ENCODE data around the gene KLF9. TPM values are rescaled to one million over a fixed set of nuclear protein-coding genes. Genes with fewer than 3 reads are reported as not detected.

KLF9 gene
- total and polyA plus RNA-seq, 9 of the 15 experiments (the other 6 are each of a cell fraction or from before 2014, with no cell fraction given): 3.3 to 11.9 (median 6.9) TPM

DNA sequence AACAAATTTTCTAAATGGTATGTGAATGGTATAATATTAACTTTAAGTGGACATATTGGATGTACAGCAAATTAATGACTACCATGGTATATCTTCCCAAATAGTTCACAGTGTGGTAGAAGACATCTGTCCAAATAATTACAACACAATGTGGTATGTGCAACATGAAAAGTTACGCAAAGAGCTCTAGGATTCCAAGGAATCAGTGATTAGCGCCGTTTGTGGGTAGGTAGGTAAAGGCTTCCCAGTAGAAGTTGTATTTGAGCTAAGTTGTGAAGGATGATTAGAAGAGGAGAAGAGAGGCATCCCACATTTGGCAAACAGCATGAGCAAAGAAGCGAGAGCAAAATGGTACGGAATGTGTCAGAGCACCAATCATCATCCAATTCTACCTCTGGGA, 14.3 kb upstream of the KLF9 start (continued):
- TF ChIP-seq, protein P1, sequence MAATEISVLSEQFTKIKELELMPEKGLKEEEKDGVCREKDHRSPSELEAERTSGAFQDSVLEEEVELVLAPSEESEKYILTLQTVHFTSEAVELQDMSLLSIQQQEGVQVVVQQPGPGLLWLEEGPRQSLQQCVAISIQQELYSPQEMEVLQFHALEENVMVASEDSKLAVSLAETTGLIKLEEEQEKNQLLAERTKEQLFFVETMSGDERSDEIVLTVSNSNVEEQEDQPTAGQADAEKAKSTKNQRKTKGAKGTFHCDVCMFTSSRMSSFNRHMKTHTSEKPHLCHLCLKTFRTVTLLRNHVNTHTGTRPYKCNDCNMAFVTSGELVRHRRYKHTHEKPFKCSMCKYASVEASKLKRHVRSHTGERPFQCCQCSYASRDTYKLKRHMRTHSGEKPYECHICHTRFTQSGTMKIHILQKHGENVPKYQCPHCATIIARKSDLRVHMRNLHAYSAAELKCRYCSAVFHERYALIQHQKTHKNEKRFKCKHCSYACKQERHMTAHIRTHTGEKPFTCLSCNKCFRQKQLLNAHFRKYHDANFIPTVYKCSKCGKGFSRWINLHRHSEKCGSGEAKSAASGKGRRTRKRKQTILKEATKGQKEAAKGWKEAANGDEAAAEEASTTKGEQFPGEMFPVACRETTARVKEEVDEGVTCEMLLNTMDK (IDR thresholded peaks at IDR 0.05; ENCODE audit: borderline replicate concordance, insufficient read depth, low read depth, low read length, poor library complexity, severe bottlenecking): no peak

DNA sequence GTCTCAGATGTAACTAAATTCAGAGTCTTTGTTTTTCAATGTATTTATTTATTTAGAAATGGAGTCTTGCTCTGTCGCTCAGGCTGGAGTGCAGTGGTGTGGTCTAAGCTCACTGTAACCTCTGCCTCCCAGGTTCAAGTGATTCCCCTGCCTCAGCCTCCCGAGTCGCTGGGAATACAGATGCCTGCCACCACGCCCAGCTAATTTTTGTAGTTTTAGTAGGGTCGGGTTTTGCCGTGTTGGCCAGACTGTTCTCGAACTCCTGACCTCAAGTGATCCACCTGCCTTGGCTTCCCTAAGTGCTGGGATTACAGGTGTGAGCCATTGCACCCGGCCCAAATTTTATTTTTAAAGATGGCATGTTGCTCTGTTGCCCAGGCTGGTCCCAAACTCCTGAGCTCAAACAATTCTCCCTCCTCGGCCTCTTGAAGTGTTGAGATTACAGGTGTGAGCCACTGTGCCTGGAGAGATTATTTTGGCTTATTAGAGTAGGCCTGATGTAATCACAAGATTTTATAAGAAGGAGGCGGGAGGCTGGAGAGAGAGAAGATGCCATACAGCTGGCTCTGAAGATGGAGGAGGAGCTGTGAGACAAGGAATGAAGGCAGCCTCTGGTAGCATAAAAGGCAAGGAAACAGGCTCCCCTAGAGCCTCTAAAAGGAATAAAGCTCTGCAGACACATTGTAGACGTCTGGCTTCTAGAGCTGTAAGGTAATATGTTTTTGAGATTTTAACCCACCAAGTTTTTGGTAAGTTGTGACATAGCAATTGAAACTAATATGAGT, 12.9 kb upstream of the KLF9 start:
- Histone ChIP-seq H3K4me3 (no peak overlapping the region), H3K4me2 (ENCODE audit: insufficient read depth, low read length) (no peak overlapping the region), H2AFZ (ENCODE audit: low read depth, low read length) (no peak overlapping the region), H3K36me3 (ENCODE audit: control insufficient read depth, insufficient read depth, low read length) (no peaks in the 10 kb centered on the region), H3K79me2 (ENCODE audit: control insufficient read depth, insufficient read depth, low read length) (no peaks in the 10 kb centered on the region), H4K20me1 (replicated peaks; ENCODE audit: control insufficient read depth, insufficient read depth, low read length) (no peaks in the 10 kb centered on the region), H3K9ac (ENCODE audit: insufficient read depth in 1 of 2, low read depth in 2 of 2, low read length in 2 of 2) (no peak overlapping the region), H3K27me3 (ENCODE audit: control insufficient read depth in 2 of 2, insufficient read depth in 2 of 2, low read length in 2 of 2) (no peaks in the 10 kb centered on the region), H3K4me1 (replicated peaks in 1 of 2; ENCODE audit: control insufficient read depth in 2 of 2, insufficient read depth in 2 of 2, low read length in 2 of 2) (peaks cover 0 to 4% of the 10 kb centered on the region in 2 experiments; a peak in 3 of 5 replicates), H3K9me1 (ENCODE audit: control insufficient read depth, insufficient read depth, low read length) (no peaks in the 10 kb centered on the region), H3K27ac (ENCODE audit: extremely low read depth, low read depth, low read length) (no peak overlapping the region), H3K9me3 (replicated peaks; ENCODE audit: control insufficient read depth, insufficient read depth, low read depth, low read length) (no peaks in the 10 kb centered on the region)
- POLR2A ChIA-PET: interaction anchor here (0.7 to 2.4 kb wide), 2 partner anchors 9 to 159 kb away, joined by 3 to 14 read pairs; no protein-coding TSS in a partner anchor
- WGBS (ENCODE audit: insufficient coverage, low coverage, missing lambda C conversion rate): 54% methylated on average over 11 of the region's 11 CpGs
- no peak for FAIRE-seq
- in situ Hi-C loops (cut with MboI) (no loop called here), intact Hi-C loops (cut with micrococcal nuclease) (no loop called here)
- CTCF ChIA-PET (ENCODE audit: low intra/inter-chr PET ratio): no interaction called here
- no TSS peak for BruUV-seq (replicated peaks)
- no peak for DNase-seq (ENCODE audit: extremely low read depth in 1 of 4, low spot score in 3 of 4)
- peak; percentile 78 for ATAC-seq
- TF ChIP-seq ETS2 (tag; IDR thresholded peaks at IDR 0.05; ENCODE audit: borderline replicate concordance, poor library complexity, severe bottlenecking): no peak
- TF ChIP-seq, protein P2, sequence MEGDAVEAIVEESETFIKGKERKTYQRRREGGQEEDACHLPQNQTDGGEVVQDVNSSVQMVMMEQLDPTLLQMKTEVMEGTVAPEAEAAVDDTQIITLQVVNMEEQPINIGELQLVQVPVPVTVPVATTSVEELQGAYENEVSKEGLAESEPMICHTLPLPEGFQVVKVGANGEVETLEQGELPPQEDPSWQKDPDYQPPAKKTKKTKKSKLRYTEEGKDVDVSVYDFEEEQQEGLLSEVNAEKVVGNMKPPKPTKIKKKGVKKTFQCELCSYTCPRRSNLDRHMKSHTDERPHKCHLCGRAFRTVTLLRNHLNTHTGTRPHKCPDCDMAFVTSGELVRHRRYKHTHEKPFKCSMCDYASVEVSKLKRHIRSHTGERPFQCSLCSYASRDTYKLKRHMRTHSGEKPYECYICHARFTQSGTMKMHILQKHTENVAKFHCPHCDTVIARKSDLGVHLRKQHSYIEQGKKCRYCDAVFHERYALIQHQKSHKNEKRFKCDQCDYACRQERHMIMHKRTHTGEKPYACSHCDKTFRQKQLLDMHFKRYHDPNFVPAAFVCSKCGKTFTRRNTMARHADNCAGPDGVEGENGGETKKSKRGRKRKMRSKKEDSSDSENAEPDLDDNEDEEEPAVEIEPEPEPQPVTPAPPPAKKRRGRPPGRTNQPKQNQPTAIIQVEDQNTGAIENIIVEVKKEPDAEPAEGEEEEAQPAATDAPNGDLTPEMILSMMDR (IDR thresholded peaks at IDR 0.05 in 2 of 3, conservative IDR thresholded peaks at IDR 0.05 in 1 of 3; ENCODE audit: insufficient read depth in 2 of 3, low read depth in 1 of 3, low read length in 3 of 3): peak in 2 of 3 experiments; percentile 23 to 24; a peak in 2 of 6 replicates
